ENCODE measurements around the gene FCGR2B. TPM values are rescaled to one million over a fixed set of nuclear protein-coding genes. Genes with fewer than 3 reads are reported as not detected.

The FCGR2B gene
- polyA plus RNA-seq, 3 donors from 2014 or later, result 1.9 to 21.0 (median 8.6) TPM

GRCh38 chr1:161705537-161705936, 42.6 kb downstream of the FCGR2B start:
- no peak for DNase-seq
- H3K27me3 Mint-ChIP-seq (ENCODE audit: low read depth in 3 of 3), result no peaks in the 10 kb centered on the region
- no peak overlapping the region for H3K27ac Mint-ChIP-seq
- peaks cover 0 to 6% (median 0%) of the 10 kb centered on the region in 3 donors for H3K36me3 Mint-ChIP-seq
- no peaks in the 10 kb centered on the region for H3K9me3 Mint-ChIP-seq
- H3K4me3 Mint-ChIP-seq, result no peak overlapping the region
- no peaks in the 10 kb centered on the region for H3K4me1 Mint-ChIP-seq

GRCh38 chr1:161706113-161706481, 43.2 kb downstream of the FCGR2B start:
- DNase-seq, result no peak
- H3K9me3 Mint-ChIP-seq, result no peaks in the 10 kb centered on the region
- peaks cover 0 to 6% (median 0%) of the 10 kb centered on the region in 3 donors for H3K36me3 Mint-ChIP-seq
- H3K27ac Mint-ChIP-seq, result no peak overlapping the region
- H3K4me1 Mint-ChIP-seq, result no peaks in the 10 kb centered on the region
- H3K27me3 Mint-ChIP-seq (ENCODE audit: low read depth in 3 of 3), result no peaks in the 10 kb centered on the region
- H3K4me3 Mint-ChIP-seq, result no peak overlapping the region

GRCh38 chr1:161706482-161707347, 43.8 kb downstream of the FCGR2B start, which contains the start of gene FCRLA:
Gene FCRLA (plus strand): TSS chr1:161707229. CDS start chr1:161707265, 36 bp downstream.
- Mint-ChIP-seq H3K36me3 (peaks cover 0 to 6% (median 0%) of the 10 kb centered on the region in 3 donors), H3K27ac (no peak within 1 kb of the TSS), H3K4me1 (no peaks in the 10 kb centered on the region), H3K4me3 (no peak within 1 kb of the TSS), H3K9me3 (no peaks in the 10 kb centered on the region), H3K27me3 (ENCODE audit: low read depth in 3 of 3) (no peaks in the 10 kb centered on the region)
- DNase-seq, result no peak

GRCh38 chr1:161707503-161707902, 44.6 kb downstream of the FCGR2B start:
- no peak overlapping the region for H3K4me3 Mint-ChIP-seq
- H3K27ac Mint-ChIP-seq, result no peak overlapping the region
- peaks cover 0 to 3% (median 2%) of the 10 kb centered on the region in 3 donors for H3K27me3 Mint-ChIP-seq (ENCODE audit: low read depth in 3 of 3)
- no peaks in the 10 kb centered on the region for H3K9me3 Mint-ChIP-seq
- H3K36me3 Mint-ChIP-seq, result peaks cover 0 to 6% (median 0%) of the 10 kb centered on the region in 3 donors
- no peaks in the 10 kb centered on the region for H3K4me1 Mint-ChIP-seq
- DNase-seq, result no peak

- no peaks in the 10 kb centered on the region for H3K4me1 Mint-ChIP-seq
- no peaks in the 10 kb centered on the region for H3K9me3 Mint-ChIP-seq
- H3K36me3 Mint-ChIP-seq, result peaks cover 0 to 6% (median 0%) of the 10 kb centered on the region in 3 donors
- DNase-seq, result no peak
- peaks cover 0 to 4% (median 3%) of the 10 kb centered on the region in 3 donors for H3K27me3 Mint-ChIP-seq (ENCODE audit: low read depth in 3 of 3)
- H3K4me3 Mint-ChIP-seq, result no peak overlapping the region
- H3K27ac Mint-ChIP-seq, result no peak overlapping the region
Measured at GRCh38 chr1:161709373-161709772, 46.4 kb downstream of the FCGR2B start.

GRCh38 chr1:161710560-161710959, 47.6 kb downstream of the FCGR2B start:
- H3K4me1 Mint-ChIP-seq, result no peaks in the 10 kb centered on the region
- no peak for DNase-seq
- H3K27me3 Mint-ChIP-seq (ENCODE audit: low read depth in 3 of 3), result peaks cover 0 to 4% (median 3%) of the 10 kb centered on the region in 3 donors
- H3K36me3 Mint-ChIP-seq, result peaks cover 0 to 6% (median 0%) of the 10 kb centered on the region in 3 donors
- H3K27ac Mint-ChIP-seq, result no peak overlapping the region
- no peaks in the 10 kb centered on the region for H3K9me3 Mint-ChIP-seq
- no peak overlapping the region for H3K4me3 Mint-ChIP-seq

- Mint-ChIP-seq H3K4me1 (peaks cover 8 to 18% of the 10 kb centered on the region in 2 donors), H3K9me3 (no peaks in the 10 kb centered on the region), H3K27me3 (ENCODE audit: low read depth in 3 of 3) (peaks cover 0 to 2% (median 2%) of the 10 kb centered on the region in 3 donors), H3K27ac (no peak overlapping the region), H3K36me3 (peaks cover 0 to 6% (median 0%) of the 10 kb centered on the region in 3 donors), H3K4me3 (no peak overlapping the region)
- no peak for DNase-seq
Measured at GRCh38 chr1:161718559-161719324, 55.8 kb downstream of the FCGR2B start.

GRCh38 chr1:161719325-161719611, 56.3 kb downstream of the FCGR2B start:
- Mint-ChIP-seq H3K36me3 (peaks cover 0 to 6% (median 0%) of the 10 kb centered on the region in 3 donors), H3K4me3 (no peak overlapping the region), H3K27me3 (ENCODE audit: low read depth in 3 of 3) (peaks cover 0 to 2% (median under 1%) of the 10 kb centered on the region in 3 donors), H3K4me1 (peaks cover 11 to 24% of the 10 kb centered on the region in 2 donors), H3K27ac (peak overlapping the region in 1 of 6 donors; percentile 61), H3K9me3 (no peaks in the 10 kb centered on the region)
- DNase-seq, result no peak

GRCh38 chr1:161720422-161720821, 57.5 kb downstream of the FCGR2B start:
- no peak overlapping the region for H3K4me3 Mint-ChIP-seq
- H3K9me3 Mint-ChIP-seq, result no peaks in the 10 kb centered on the region

GRCh38 chr1:161720956-161721737, 58.2 kb downstream of the FCGR2B start, which contains the start of gene FCRLB:
Gene FCRLB (plus strand): TSS chr1:161721544. CDS start chr1:161722673, 1,129 bp downstream.
- Mint-ChIP-seq H3K4me3 (no peak within 1 kb of the TSS), H3K9me3 (no peaks in the 10 kb centered on the region), H3K27ac (peak within 1 kb of the TSS in 3 of 6 donors; percentile 12 to 31 (median 22)), H3K36me3 (peaks cover 0 to 6% (median 0%) of the 10 kb centered on the region in 3 donors), H3K27me3 (ENCODE audit: low read depth in 3 of 3) (peaks cover 1 to 7% (median 1%) of the 10 kb centered on the region in 3 donors), H3K4me1 (peaks cover 28 to 42% of the 10 kb centered on the region in 2 donors)
- no peak for DNase-seq

More at GRCh38 chr1:161720422-161720821, 57.5 kb downstream of the FCGR2B start:
- peaks cover 0 to 6% (median 0%) of the 10 kb centered on the region in 3 donors for H3K36me3 Mint-ChIP-seq
- no peak for DNase-seq
- H3K27ac Mint-ChIP-seq, result no peak overlapping the region
- H3K27me3 Mint-ChIP-seq (ENCODE audit: low read depth in 3 of 3), result peaks cover 0 to 4% (median 1%) of the 10 kb centered on the region in 3 donors
- peaks cover 21 to 34% of the 10 kb centered on the region in 2 donors for H3K4me1 Mint-ChIP-seq

- Mint-ChIP-seq H3K4me1 (peaks cover 29 to 43% of the 10 kb centered on the region in 2 donors), H3K27me3 (ENCODE audit: low read depth in 3 of 3) (peaks cover 3 to 10% (median 7%) of the 10 kb centered on the region in 3 donors), H3K4me3 (no peak overlapping the region)
Measured at GRCh38 chr1:161721738-161722343, 58.9 kb downstream of the FCGR2B start.

GRCh38 chr1:161722406-161722805, 59.5 kb downstream of the FCGR2B start:
- Mint-ChIP-seq H3K36me3 (peaks cover 0 to 1% (median 0%) of the 10 kb centered on the region in 3 donors), H3K27me3 (ENCODE audit: low read depth in 3 of 3) (peaks cover 3 to 12% (median 9%) of the 10 kb centered on the region in 3 donors), H3K4me3 (no peak overlapping the region), H3K4me1 (peaks cover 30 to 44% of the 10 kb centered on the region in 2 donors), H3K9me3 (no peaks in the 10 kb centered on the region), H3K27ac (no peak overlapping the region)
- no peak for DNase-seq

More at GRCh38 chr1:161721738-161722343, 58.9 kb downstream of the FCGR2B start:
- Mint-ChIP-seq H3K9me3 (no peaks in the 10 kb centered on the region), H3K27ac (peak overlapping the region in 3 of 6 donors; percentile 12 to 31 (median 22)), H3K36me3 (peaks cover 0 to 6% (median 0%) of the 10 kb centered on the region in 3 donors)
- DNase-seq, result no peak
